NCI-H82 treated with DMSO at 0.1 percent for 48 hours (cell line): ENCODE data around the gene ATP2B2.

Experiments
- DNase-seq: peaks from one replicate; lab custom pipeline; 2025; ENCODE audit not compliant: unreplicated experiment; lab: John Stamatoyannopoulos, UW

Gene ATP2B2

DNA sequence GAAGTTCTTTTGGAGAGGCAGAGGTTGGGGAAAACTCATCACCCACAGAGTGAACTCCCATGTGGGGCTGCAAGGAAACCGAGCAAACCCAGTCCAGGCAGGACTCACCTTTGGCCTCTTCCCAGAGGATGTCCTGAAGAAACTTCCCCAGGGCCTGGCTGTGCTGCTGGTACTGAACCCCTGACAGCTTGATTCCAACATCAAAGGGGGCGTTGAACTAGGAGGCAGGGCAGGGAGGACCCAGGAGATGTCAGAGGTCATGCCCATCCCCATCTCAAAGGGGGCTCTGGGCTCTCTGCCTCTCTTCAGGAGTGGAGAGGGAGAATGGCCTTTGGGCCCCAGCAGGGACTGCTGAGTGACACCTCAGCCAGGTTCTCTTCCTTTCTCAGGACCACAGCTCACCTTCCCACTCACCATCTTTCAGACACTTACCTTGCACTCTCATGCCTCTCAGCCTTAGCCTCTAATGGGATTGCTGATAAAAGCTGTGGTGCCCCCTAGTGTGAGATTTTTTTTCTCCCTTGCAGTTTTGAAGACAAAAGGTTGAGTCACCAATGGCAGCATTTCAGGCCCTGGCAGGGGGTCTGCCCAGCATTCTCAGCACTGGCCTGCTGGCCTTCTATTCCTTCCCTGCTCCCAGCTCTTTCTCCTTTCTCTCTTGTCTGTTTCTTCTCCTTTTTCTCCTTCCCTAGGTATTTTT, 218.6 kb downstream of the ATP2B2 start:
- DNase-seq: no peak

DNA sequence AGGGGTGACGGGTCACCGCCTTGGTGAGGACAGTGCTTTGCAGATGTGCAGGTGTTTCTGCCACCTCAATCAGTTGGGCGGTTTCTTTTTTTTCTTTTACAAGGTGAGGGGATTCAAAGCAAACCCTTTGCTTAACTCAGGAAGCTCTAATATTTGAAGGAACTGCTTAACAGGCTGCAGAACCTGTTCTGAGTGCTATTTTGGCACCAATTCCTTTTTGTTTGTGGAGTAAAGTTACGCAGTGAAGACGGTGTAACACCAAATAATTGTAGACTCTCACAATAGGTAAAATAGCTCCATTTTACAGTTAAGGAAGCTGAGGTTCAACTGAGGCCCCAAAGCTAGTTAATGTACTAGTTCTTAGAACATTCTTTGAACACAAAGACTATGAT, 219.3 kb downstream of the ATP2B2 start:
- no peak for DNase-seq

GRCh38 chr3:10285272-10286132, 219.9 kb downstream of the ATP2B2 start:
- DNase-seq: no peak

- no peak for DNase-seq
Observed at GRCh38 chr3:10284496-10284895, 220.9 kb downstream of the ATP2B2 start.

DNA sequence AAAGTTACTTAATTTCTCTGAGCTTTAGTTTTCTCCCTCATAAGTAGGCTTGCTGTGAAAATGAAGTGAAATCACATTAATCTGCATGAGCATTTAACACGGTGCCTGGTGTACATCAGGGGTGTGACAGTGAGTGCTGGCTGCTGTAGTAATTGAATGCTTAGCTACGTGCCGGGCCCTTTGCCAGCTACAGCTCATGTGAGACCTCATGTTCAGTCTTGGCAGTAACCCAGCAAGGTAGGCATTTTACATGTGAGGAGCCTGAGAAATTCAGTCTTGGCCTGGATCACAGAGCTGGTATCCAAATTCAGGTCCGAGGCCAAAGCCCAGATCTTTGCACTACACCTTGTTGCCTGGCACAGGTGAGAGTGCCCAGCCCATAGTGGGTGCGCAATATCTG, 221.7 kb downstream of the ATP2B2 start:
- DNase-seq: no peak

DNA sequence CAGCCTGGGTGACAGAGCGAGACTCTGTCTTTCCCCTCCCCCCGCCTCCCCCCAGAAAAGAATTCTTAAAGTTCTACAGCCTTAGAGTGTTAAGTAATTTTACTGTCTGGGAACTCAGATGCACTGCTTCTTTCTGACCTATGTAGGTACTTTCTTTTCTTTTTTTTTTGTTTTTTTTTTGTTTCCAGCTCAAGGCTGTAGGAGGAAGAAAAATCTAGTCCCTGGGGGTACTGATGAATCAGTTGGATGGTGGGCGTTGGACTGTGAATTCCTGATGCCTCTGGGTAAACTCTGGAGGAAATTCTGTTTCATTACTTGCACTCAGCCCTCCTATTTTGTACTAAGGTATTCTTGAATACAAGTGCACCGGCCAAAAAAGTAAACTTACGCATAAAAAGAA, 223.4 kb downstream of the ATP2B2 start:
- no peak for DNase-seq

DNA sequence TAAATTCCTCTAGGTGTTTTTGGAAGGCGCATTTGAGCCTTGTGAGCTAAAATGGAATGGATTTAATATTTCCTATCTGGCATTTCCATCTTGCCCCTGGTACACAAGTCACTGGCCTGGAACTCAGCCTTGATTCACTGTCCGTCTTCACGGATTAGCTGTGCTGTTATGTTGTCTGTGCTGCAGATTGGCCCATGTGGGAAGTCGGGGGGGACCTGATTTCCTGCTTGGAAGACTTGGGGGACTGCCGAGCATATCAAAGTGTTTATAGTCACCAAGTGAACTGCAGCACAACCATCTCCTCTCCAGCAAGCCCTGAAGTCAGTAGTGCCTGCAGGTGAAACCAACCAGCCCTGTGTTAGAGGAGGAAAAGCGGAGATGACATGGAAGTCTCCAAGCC, 224.8 kb downstream of the ATP2B2 start:
- no peak for DNase-seq

- DNase-seq: no peak
Observed at GRCh38 chr3:10280177-10280529, 225.2 kb downstream of the ATP2B2 start.

DNA sequence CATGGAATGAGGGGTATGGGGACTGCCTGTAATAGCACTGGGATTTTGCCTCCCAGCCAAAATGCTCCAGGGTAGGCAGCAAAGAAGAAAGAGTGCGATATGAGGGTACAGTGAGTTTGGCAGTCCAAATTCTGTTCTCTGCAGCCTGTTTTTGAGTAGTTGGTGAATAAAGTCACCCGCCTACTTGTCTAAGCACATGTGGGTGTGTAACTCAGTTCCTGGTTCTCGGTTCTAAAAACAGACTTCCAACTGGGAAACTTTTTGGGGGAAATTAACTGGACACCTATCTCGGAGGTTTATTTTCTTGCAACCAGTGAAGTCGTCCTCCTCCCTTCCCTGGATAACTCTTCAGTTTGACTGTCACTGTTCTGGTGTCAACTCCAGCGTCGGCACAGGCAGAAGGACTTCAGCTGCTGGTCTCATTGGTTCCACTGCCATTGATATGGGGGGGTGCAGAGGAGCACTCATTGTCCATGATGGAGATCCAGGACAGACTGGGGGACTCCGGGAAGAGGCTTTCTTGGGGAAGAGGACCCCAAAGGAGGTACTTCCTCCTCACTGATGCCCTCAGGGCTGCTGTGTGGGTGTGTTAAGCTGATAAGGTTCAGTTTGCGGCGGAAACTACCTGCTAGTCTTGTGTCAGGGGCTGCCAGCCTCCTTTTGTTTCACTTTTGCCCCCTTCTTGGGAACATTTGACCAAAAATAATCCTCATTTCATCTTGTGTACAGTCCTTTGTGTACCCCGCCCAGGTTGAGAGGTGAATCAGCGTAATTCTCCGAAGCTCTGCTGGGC, 225.8 kb downstream of the ATP2B2 start:
- DNase-seq: no peak

DNA sequence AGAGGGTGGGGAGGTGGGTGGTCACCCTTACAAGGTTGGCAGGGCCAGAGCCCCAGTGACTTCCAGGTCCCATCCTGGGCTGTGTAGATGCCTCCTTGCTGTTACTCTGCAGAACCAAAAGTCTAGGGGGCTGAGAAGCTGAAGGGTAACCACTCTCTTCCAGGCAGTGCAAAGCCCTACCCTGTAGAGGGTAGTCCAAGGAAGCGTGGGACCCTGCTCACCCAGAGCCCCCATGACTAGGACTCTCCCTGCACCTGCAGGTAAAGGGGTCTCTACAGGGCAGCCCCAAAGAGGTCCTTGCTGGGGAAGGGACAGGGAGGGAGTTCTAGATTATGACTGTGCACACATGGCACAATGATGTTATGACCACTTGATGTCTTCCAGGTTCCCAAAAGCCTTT, 226.9 kb downstream of the ATP2B2 start:
- no peak for DNase-seq

- DNase-seq: no peak
Observed at GRCh38 chr3:10277115-10277625, 228.2 kb downstream of the ATP2B2 start.

DNA sequence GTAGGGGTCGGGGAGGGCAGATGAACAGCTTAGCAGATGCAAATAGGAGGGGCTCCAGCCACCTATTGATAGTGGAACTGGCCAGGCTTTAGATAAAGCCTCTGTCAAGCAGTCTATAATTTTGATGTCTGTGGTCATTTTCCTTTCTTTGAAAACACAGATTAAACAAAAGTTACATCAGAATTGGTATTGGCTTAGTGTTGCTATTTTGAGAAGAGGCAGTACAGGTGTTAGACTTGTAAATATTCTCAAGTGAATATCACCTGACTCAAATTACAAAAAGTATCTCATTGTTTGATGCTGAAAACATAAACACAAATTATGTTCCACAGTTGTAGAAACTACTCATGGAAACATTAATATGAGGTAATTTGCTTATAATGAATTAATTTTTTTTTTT, 230.8 kb downstream of the ATP2B2 start:
- DNase-seq: no peak
